SK-N-SH (cell line): ENCODE data around the gene LMNTD2. TPM values are rescaled to one million over a fixed set of nuclear protein-coding genes. Genes with fewer than 3 reads are reported as not detected.

Source experiments
- CTCF ChIA-PET: fragments of 300-600, 350-600 bp; formaldehyde crosslinking; extraction: SDS; loops from one replicate; lab custom pipeline; 2021; lab: Yijun Ruan, JAX
- POLR2A ChIA-PET: fragments of 350-600 bp; sonication (Branson Sonifier 250); formaldehyde crosslinking; extraction: SDS; loops from one replicate; lab custom pipeline; 2020; ENCODE audit warnings: antibody characterized with exemption, inconsistent platforms; lab: Yijun Ruan, JAX
- DNase-seq: peaks from one replicate; pipeline ENCODE4 v3.0.0; 2012
- H2AFZ ChIP-seq: fragments of 200-600 bp; sonication (generic); 2 replicates; pipeline ENCODE4 v1.8.1; 2016; ENCODE audit warnings: antibody characterized with exemption, mild to moderate bottlenecking, low read depth
- H3F3A ChIP-seq: fragments of 200-600 bp; sonication (generic); replicated peaks from 2 replicates; pipeline ENCODE3; 2016; ENCODE audit warnings: antibody characterized with exemption, mild to moderate bottlenecking; ENCODE audit not compliant: insufficient read depth
- H3K27ac ChIP-seq, 2 experiments: fragments of 200-500 bp in 1 of 2; fragments of 200-600 bp in 1 of 2; sonication (Bioruptor generic) in 1 of 2; sonication (generic), shearing (Covaris generic) in 1 of 2; 2 replicates each; pipeline versions ENCODE4 v1.5.1 to v1.6.1; 2014 to 2016; ENCODE audit warnings: low read depth in 2 of 2, inconsistent platforms in 1 of 2, low read length in 1 of 2, mild to moderate bottlenecking in 1 of 2, mixed read lengths in 1 of 2
- H3K27me3 ChIP-seq: fragments of 200-600 bp; sonication (generic), shearing (Covaris generic); 2 replicates; pipeline ENCODE4 v1.6.1; 2016; ENCODE audit warnings: mixed run types; ENCODE audit not compliant: insufficient read depth
- H3K36me3 ChIP-seq, 2 experiments: fragments of 200-500 bp in 1 of 2; fragments of 200-600 bp in 1 of 2; sonication (Bioruptor generic) in 1 of 2; sonication (generic) in 1 of 2; replicated peaks in 1 of 2; 2 replicates each; pipeline versions ENCODE3 to v1.5.1; 2014 to 2016; ENCODE audit warnings: low read length in 1 of 2, mild to moderate bottlenecking in 1 of 2; ENCODE audit not compliant: insufficient read depth in 2 of 2, control insufficient read depth in 1 of 2
- H3K4me1 ChIP-seq, 2 experiments: fragments of 200-500 bp in 1 of 2; fragments of 200-600 bp in 1 of 2; sonication (Bioruptor generic) in 1 of 2; sonication (generic), shearing (Covaris generic) in 1 of 2; 2 replicates each; pipeline versions ENCODE4 v1.5.1 to v1.6.1; 2014 to 2016; ENCODE audit warnings: low read depth in 1 of 2, low read length in 1 of 2, mixed run types in 1 of 2; ENCODE audit not compliant: insufficient read depth in 2 of 2, control insufficient read depth in 1 of 2
- H3K4me2 ChIP-seq: fragments of 200-600 bp; sonication (generic), shearing (Covaris generic); 2 replicates; pipeline ENCODE4 v1.6.1; 2017; ENCODE audit warnings: mixed run types
- H3K4me3 ChIP-seq, 2 experiments: fragments of 200-500 bp in 1 of 2; fragments of 200-600 bp in 1 of 2; sonication (Bioruptor generic) in 1 of 2; sonication (generic), shearing (Covaris generic) in 1 of 2; 2 replicates each; pipeline versions ENCODE4 v1.5.1 to v1.8.1; 2014 to 2016; ENCODE audit warnings: low read depth in 2 of 2, inconsistent platforms in 1 of 2, low read length in 1 of 2, mild to moderate bottlenecking in 1 of 2, mixed read lengths in 1 of 2, moderate library complexity in 1 of 2
- H3K79me2 ChIP-seq: fragments of 200-600 bp; sonication (generic); 2 replicates; pipeline ENCODE4 v1.8.1; 2017; ENCODE audit warnings: mild to moderate bottlenecking; ENCODE audit not compliant: insufficient read depth
- H3K9ac ChIP-seq: fragments of 200-600 bp; sonication (generic); 2 replicates; pipeline ENCODE4 v1.6.1; 2017; ENCODE audit warnings: mixed run types
- H3K9me2 ChIP-seq: fragments of 200-600 bp; sonication (generic); 2 replicates; pipeline ENCODE4 v1.6.1; 2017; ENCODE audit warnings: mixed run types
- H3K9me3 ChIP-seq: fragments of 200-600 bp; sonication (generic); 2 replicates; pipeline ENCODE4 v1.6.1; 2017; ENCODE audit warnings: mixed run types, mild to moderate bottlenecking, moderate library complexity
- H4K20me1 ChIP-seq: fragments of 200-600 bp; sonication (generic); 2 replicates; pipeline ENCODE4 v1.6.1; 2017; ENCODE audit warnings: mild to moderate bottlenecking, mixed run types; ENCODE audit not compliant: insufficient read depth
- CHD2 ChIP-seq: fragments of 150-350 bp; IDR thresholded peaks from 2 replicates; pipeline ENCODE4 v1.6.1; 2018; ENCODE audit warnings: low read length; ENCODE audit not compliant: partially characterized antibody
- ELF1 ChIP-seq: IDR thresholded peaks from 2 replicates; pipeline ENCODE4 v1.4.0; 2012
- EZH2phosphoT487 ChIP-seq: fragments of 200-600 bp; sonication (generic); IDR thresholded peaks from 2 replicates; pipeline ENCODE4 v1.6.1; 2017; ENCODE audit warnings: low read depth, mixed run types, mild to moderate bottlenecking, antibody characterized with exemption, moderate library complexity, borderline replicate concordance
- FOSL2 ChIP-seq: IDR thresholded peaks from 2 replicates; pipeline ENCODE4 v1.4.0; 2012; ENCODE audit warnings: low read depth, mild to moderate bottlenecking, moderate library complexity, borderline replicate concordance
- GABPA ChIP-seq: IDR thresholded peaks from 2 replicates; pipeline ENCODE4 v1.4.0; 2012; ENCODE audit warnings: low read depth, mild to moderate bottlenecking
- MAX ChIP-seq: IDR thresholded peaks from 2 replicates; pipeline ENCODE4 v1.4.0; 2012; ENCODE audit warnings: low read depth
- MXI1 ChIP-seq: IDR thresholded peaks from 2 replicates; pipeline ENCODE4 v1.6.1; 2012; ENCODE audit warnings: mild to moderate bottlenecking, low read depth, low read length, improper control_type of control experiment
- RCOR1 ChIP-seq: fragments of 150-350 bp; IDR thresholded peaks from 2 replicates; pipeline ENCODE4 v1.6.1; 2017; ENCODE audit warnings: antibody characterized with exemption, low read length
- SIN3A ChIP-seq: IDR thresholded peaks from 2 replicates; pipeline ENCODE4 v1.6.1; 2012; ENCODE audit warnings: low read depth, mild to moderate bottlenecking, low read length, moderate library complexity, borderline replicate concordance
- SMC3 ChIP-seq: IDR thresholded peaks from 2 replicates; pipeline ENCODE4 v1.6.1; 2012; ENCODE audit warnings: low read depth, low read length, improper control_type of control experiment
- TAF1 ChIP-seq: IDR thresholded peaks from 2 replicates; pipeline ENCODE4 v1.6.1; 2012; ENCODE audit warnings: low read depth, mild to moderate bottlenecking, low read length, moderate library complexity, borderline replicate concordance
- TCF12 ChIP-seq: IDR thresholded peaks from 2 replicates; pipeline ENCODE4 v1.4.0; 2012
- TEAD4 ChIP-seq: IDR thresholded peaks from 2 replicates; pipeline ENCODE4 v1.4.0; 2012; ENCODE audit warnings: mild to moderate bottlenecking, borderline replicate concordance; ENCODE audit not compliant: insufficient read depth
- USF1 ChIP-seq: IDR thresholded peaks from 2 replicates; pipeline ENCODE4 v1.4.0; 2012; ENCODE audit warnings: low read depth, borderline replicate concordance
- USF2 ChIP-seq: fragments of 150-350 bp; IDR thresholded peaks from 2 replicates; pipeline ENCODE4 v1.6.1; 2017; ENCODE audit warnings: antibody characterized with exemption, low read length, low read depth, borderline replicate concordance
- YY1 ChIP-seq: IDR thresholded peaks from 2 replicates; pipeline ENCODE4 v1.4.0; 2012; ENCODE audit warnings: low read depth, mild to moderate bottlenecking
- WGBS: methylation state at CpG from one replicate; pipeline ENCODE4 v1.1.6; 2017; ENCODE audit warnings: low lambda C conversion rate; 5-methylcytosine and 5-hydroxymethylcytosine counted together
- polyA plus RNA-seq, 3 experiments: library from polyadenylated mRNA; depleted of rRNA; stranded (reverse); fragments of >200 nt; gene quantifications; 2 replicates each; pipeline ENCODE4 v1.2.3, GENCODE V29; 2012
- TF ChIP-seq, protein P1 (sequence below): fragments of 200-600 bp; sonication (generic); IDR thresholded peaks from 2 replicates; pipeline ENCODE4 v1.6.1; 2017; ENCODE audit warnings: antibody characterized with exemption, mild to moderate bottlenecking, moderate library complexity
- TF ChIP-seq, protein P2 (sequence below): IDR thresholded peaks from 2 replicates; pipeline ENCODE4; 2012

Gene LMNTD2
- polyA plus RNA-seq, 1 of the 3 experiments (the other 2 are of a cell fraction): 2.4 TPM

GRCh38 chr11:535519-536454 lies 24.8 kb downstream of the LMNTD2 start, which contains the start of gene HRAS (continued):
- no peak for TF ChIP-seq USF2
- no peak for TF ChIP-seq MXI1
- no peak for TF ChIP-seq SMC3
- TF ChIP-seq GABPA: peak; percentile 78
- no peak for TF ChIP-seq YY1
- no peak for TF ChIP-seq USF1
- peak; percentile 65 for TF ChIP-seq CHD2
- peak; percentile 64; the same call in 1 of the 2 replicates for TF ChIP-seq ELF1
- TF ChIP-seq EZH2phosphoT487: no peak
- no peak for TF ChIP-seq MAX
- TF ChIP-seq, all 33 proteins: peak for 9

GRCh38 chr11:535210-535518 lies 25.4 kb downstream of the LMNTD2 start:
- H3K9ac ChIP-seq: peak overlapping the region; percentile 71; the same call in 1 of the 2 replicates
- TF ChIP-seq FOSL2: no peak
- no peak for TF ChIP-seq TCF12
- TF ChIP-seq RCOR1: no peak
- TF ChIP-seq, protein P1, sequence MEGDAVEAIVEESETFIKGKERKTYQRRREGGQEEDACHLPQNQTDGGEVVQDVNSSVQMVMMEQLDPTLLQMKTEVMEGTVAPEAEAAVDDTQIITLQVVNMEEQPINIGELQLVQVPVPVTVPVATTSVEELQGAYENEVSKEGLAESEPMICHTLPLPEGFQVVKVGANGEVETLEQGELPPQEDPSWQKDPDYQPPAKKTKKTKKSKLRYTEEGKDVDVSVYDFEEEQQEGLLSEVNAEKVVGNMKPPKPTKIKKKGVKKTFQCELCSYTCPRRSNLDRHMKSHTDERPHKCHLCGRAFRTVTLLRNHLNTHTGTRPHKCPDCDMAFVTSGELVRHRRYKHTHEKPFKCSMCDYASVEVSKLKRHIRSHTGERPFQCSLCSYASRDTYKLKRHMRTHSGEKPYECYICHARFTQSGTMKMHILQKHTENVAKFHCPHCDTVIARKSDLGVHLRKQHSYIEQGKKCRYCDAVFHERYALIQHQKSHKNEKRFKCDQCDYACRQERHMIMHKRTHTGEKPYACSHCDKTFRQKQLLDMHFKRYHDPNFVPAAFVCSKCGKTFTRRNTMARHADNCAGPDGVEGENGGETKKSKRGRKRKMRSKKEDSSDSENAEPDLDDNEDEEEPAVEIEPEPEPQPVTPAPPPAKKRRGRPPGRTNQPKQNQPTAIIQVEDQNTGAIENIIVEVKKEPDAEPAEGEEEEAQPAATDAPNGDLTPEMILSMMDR: no peak
- TF ChIP-seq USF2: no peak
- no peak for TF ChIP-seq USF1
- TF ChIP-seq SIN3A: no peak
- TF ChIP-seq EZH2phosphoT487: no peak
- TF ChIP-seq, protein P2, sequence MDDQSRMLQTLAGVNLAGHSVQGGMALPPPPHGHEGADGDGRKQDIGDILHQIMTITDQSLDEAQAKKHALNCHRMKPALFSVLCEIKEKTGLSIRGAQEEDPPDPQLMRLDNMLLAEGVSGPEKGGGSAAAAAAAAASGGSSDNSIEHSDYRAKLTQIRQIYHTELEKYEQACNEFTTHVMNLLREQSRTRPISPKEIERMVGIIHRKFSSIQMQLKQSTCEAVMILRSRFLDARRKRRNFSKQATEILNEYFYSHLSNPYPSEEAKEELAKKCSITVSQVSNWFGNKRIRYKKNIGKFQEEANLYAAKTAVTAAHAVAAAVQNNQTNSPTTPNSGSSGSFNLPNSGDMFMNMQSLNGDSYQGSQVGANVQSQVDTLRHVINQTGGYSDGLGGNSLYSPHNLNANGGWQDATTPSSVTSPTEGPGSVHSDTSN: no peak
- no peak for TF ChIP-seq TEAD4
- TF ChIP-seq YY1: no peak
- no peak for TF ChIP-seq TAF1
- no peak for TF ChIP-seq ELF1

More at GRCh38 chr11:535210-535518, 25.4 kb downstream of the LMNTD2 start:
- Histone ChIP-seq H3K4me2 (no peak overlapping the region), H3K9me2 (no peaks in the 10 kb centered on the region), H3K27me3 (no peaks in the 10 kb centered on the region), H3K4me1 (peaks cover 0 to 12% of the 10 kb centered on the region in 2 experiments; a peak in 1 of 4 replicates), H3K79me2 (peaks cover 15% of the 10 kb centered on the region), H2AFZ (no peak overlapping the region), H3F3A (no peaks in the 10 kb centered on the region), H3K9me3 (no peaks in the 10 kb centered on the region), H3K36me3 (peaks cover 0 to 27% of the 10 kb centered on the region in 2 experiments), H3K27ac (peak overlapping the region in 1 of 2 experiments; percentile 69; a peak in 1 of 4 replicates), H3K4me3 (peak overlapping the region; percentile 88 to 92; a peak in 3 of 4 replicates), H4K20me1 (peaks cover 10% of the 10 kb centered on the region; the same call in 1 of the 2 replicates)
- no CpG with 5 or more reads among the region's 56 CpGs for WGBS
- no peak for DNase-seq
- ChIA-PET CTCF (interaction anchor here (1.2 to 1.8 kb wide), 5 partner anchors 10 to 184 kb away, joined by 3 to 11 read pairs (median 4); no protein-coding TSS in a partner anchor), POLR2A (no interaction called here)
